Measurements from ENCODE around the gene ASPA.
A peak's percentile ranks its signal among the peaks of the same experiment; 100 is the strongest.

Gene ASPA

GRCh38 chr17:3535253-3535995 lies 59.6 kb downstream of the ASPA start:
- peak in 3 of 4 experiments; percentile 5 to 45 (median 34) for DNase-seq

- DNase-seq = no peak
These were observed 60.9 kb downstream of the ASPA start for GRCh38 chr17:3536716-3537115.

GRCh38 chr17:3539881-3540540 lies 64.2 kb downstream of the ASPA start:
- no peak for DNase-seq

GRCh38 chr17:3542410-3543088 lies 66.8 kb downstream of the ASPA start:
- no peak for DNase-seq

GRCh38 chr17:3543453-3543852 lies 67.7 kb downstream of the ASPA start:
- no peak for DNase-seq

GRCh38 chr17:3544365-3544764 lies 68.6 kb downstream of the ASPA start:
- no peak for DNase-seq

- DNase-seq = no peak
These were observed 69.4 kb downstream of the ASPA start for GRCh38 chr17:3545151-3545550.

- DNase-seq = no peak
These were observed 70.7 kb downstream of the ASPA start for GRCh38 chr17:3546521-3546920.

- no peak for DNase-seq
These were observed 71.2 kb downstream of the ASPA start for GRCh38 chr17:3546997-3547396.

GRCh38 chr17:3547628-3548027 lies 71.8 kb downstream of the ASPA start:
- no peak for DNase-seq

GRCh38 chr17:3549610-3550162 lies 73.9 kb downstream of the ASPA start:
- no peak for DNase-seq

- no peak for DNase-seq
These were observed 75.4 kb downstream of the ASPA start for GRCh38 chr17:3551189-3551588.

GRCh38 chr17:3552916-3553315 lies 77.1 kb downstream of the ASPA start:
- DNase-seq = no peak

Measured in suppressor macrophage (primary cell).